MCF 10A (cell line): ENCODE measurements around the gene AGBL1. TPM values are rescaled to one million over a fixed set of nuclear protein-coding genes. Genes with fewer than 3 reads are reported as not detected.

ENCODE experiments used
- BruUV-seq: library from RNA; stranded (reverse); fragments of 400-500 nt; replicated peaks from 2 replicates; lab custom pipeline; 2021; lab: Mats Ljungman, UMichigan
- CTCF ChIA-PET: fragments of 300-600 bp; sonication (Branson Sonifier 250); formaldehyde crosslinking; extraction: SDS; loops from one replicate; lab custom pipeline; 2021; ENCODE audit warnings: antibody characterized with exemption, inconsistent platforms; lab: Yijun Ruan, JAX
- POLR2A ChIA-PET: fragments of 300-600, 350-650 bp; sonication (Branson Sonifier 250); formaldehyde crosslinking; extraction: SDS; loops from one replicate; lab custom pipeline; 2020; ENCODE audit warnings: antibody characterized with exemption, inconsistent platforms; lab: Yijun Ruan, JAX
- DNase-seq: peaks from one replicate; pipeline ENCODE4 v3.0.0-alpha.2; 2018; ENCODE audit not compliant: unreplicated experiment
- H3K27ac Mint-ChIP-seq: one replicate; pipeline ENCODE4 v1.8.0; 2022; ENCODE audit warnings: mild to moderate bottlenecking, low read depth, mixed read lengths; ENCODE audit not compliant: unreplicated experiment
- H3K27me3 Mint-ChIP-seq: one replicate; pipeline ENCODE4 v1.8.0; 2022; ENCODE audit warnings: mixed read lengths; ENCODE audit not compliant: insufficient read depth, unreplicated experiment
- H3K36me3 Mint-ChIP-seq: one replicate; pipeline ENCODE4 v1.8.0; 2022; ENCODE audit warnings: mild to moderate bottlenecking, moderate library complexity, mixed read lengths; ENCODE audit not compliant: insufficient read depth, unreplicated experiment
- H3K4me1 Mint-ChIP-seq: one replicate; pipeline ENCODE4 v1.8.0; 2022; ENCODE audit warnings: mixed read lengths; ENCODE audit not compliant: insufficient read depth, unreplicated experiment
- H3K4me3 Mint-ChIP-seq: one replicate; pipeline ENCODE4 v1.8.0; 2022; ENCODE audit warnings: mild to moderate bottlenecking, moderate library complexity, mixed read lengths; ENCODE audit not compliant: unreplicated experiment
- H3K9me3 Mint-ChIP-seq: one replicate; pipeline ENCODE4 v1.8.0; 2022; ENCODE audit warnings: mixed read lengths; ENCODE audit not compliant: unreplicated experiment
- intact Hi-C: fragments of 100-400 bp; cut with micrococcal nuclease; formaldehyde crosslinking; loops from 2 replicates; pipeline ENCODE4 v1.14.1; 2022
- total RNA-seq: library from RNA; stranded (reverse); gene quantifications from 2 replicates; pipeline ENCODE4 v1.2.3, GENCODE V29; 2022
- TF ChIP-seq, protein P1 (sequence below): fragments of 200-600 bp; IDR thresholded peaks from one replicate; pipeline ENCODE4 v1.8.0; 2022; ENCODE audit warnings: antibody characterized with exemption, mild to moderate bottlenecking; ENCODE audit not compliant: unreplicated experiment

The AGBL1 gene
- total RNA-seq, 1 experiment from 2014 or later: not detected

DNA sequence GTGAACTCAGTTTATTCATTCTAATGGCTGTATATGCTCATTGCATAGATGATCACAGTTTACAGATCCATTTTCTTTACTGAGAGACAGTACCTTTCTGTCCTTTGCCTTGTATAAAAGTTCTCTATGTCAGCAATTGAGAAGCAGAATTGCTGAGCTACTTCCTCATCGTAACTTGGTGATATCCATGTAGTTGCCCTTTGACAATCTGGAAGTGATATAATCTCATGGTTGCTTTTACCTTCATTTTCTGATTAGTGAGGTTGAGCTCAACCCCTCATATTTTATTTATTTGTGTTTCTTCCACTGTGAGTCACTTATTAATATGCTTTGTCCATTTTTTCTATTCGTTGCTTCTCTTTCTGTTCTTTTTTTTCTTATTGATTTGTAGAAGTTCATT, 696.5 kb downstream of the AGBL1 start:
- ChIA-PET POLR2A (no interaction called here), CTCF (interaction anchor here (0.6 kb wide), 1 partner anchor 43 kb away, joined by 3 read pairs; no protein-coding TSS in a partner anchor)
- Mint-ChIP-seq H3K27me3 (no peaks in the 10 kb centered on the region), H3K9me3 (no peaks in the 10 kb centered on the region), H3K36me3 (no peaks in the 10 kb centered on the region), H3K4me1 (no peaks in the 10 kb centered on the region), H3K27ac (no peak overlapping the region), H3K4me3 (no peak overlapping the region)
- no peak for DNase-seq
- BruUV-seq: no TSS peak
- TF ChIP-seq, protein P1, sequence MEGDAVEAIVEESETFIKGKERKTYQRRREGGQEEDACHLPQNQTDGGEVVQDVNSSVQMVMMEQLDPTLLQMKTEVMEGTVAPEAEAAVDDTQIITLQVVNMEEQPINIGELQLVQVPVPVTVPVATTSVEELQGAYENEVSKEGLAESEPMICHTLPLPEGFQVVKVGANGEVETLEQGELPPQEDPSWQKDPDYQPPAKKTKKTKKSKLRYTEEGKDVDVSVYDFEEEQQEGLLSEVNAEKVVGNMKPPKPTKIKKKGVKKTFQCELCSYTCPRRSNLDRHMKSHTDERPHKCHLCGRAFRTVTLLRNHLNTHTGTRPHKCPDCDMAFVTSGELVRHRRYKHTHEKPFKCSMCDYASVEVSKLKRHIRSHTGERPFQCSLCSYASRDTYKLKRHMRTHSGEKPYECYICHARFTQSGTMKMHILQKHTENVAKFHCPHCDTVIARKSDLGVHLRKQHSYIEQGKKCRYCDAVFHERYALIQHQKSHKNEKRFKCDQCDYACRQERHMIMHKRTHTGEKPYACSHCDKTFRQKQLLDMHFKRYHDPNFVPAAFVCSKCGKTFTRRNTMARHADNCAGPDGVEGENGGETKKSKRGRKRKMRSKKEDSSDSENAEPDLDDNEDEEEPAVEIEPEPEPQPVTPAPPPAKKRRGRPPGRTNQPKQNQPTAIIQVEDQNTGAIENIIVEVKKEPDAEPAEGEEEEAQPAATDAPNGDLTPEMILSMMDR: no peak
- intact Hi-C loops: no loop called here

DNA sequence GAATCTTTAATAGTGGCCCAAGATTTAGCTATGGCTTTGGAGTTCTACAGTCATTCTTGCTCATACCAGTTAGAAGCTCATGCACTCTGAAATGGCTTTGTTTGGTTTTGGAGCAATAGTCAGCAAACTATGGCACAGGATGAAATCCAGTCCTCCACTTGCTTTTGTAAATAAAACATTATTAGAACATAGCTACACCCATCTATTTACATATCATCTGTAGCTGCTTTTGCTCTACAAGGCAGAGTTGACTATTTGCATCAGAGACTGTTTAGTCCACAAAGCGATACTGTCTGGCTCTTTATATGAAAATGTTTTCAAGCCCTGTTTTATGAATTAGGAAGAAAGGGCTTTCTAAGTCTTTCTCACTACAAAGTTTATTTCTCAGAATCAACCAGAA, 716.9 kb downstream of the AGBL1 start:
- DNase-seq: no peak
- intact Hi-C loops: no loop called here
- no peak overlapping the region for H3K27ac Mint-ChIP-seq
- BruUV-seq: no TSS peak
- peaks cover 32% of the 10 kb centered on the region for H3K27me3 Mint-ChIP-seq
- POLR2A ChIA-PET: no interaction called here
- H3K4me3 Mint-ChIP-seq: no peak overlapping the region
- no peaks in the 10 kb centered on the region for H3K36me3 Mint-ChIP-seq
- H3K4me1 Mint-ChIP-seq: no peaks in the 10 kb centered on the region
- TF ChIP-seq, protein P1: no peak
- CTCF ChIA-PET: no interaction called here
- H3K9me3 Mint-ChIP-seq: no peaks in the 10 kb centered on the region

DNA sequence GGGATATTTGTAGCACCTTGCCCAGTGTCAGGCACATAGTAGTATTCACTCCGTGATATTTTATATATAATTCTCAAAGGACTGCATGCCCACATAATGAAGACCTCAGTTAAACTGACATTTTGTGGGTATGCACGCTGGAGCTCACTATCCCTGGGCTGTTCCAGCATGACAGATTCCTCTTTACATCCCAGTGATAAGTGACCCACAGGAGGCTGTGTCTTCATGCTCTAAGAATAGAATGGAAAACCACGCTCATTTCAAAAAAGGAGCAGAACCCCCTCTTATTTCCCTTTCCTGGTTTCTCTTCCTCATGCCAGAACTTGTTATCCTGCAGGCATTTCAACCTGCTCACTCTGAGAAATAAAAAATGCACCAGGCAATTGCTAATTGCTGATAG, 717.5 kb downstream of the AGBL1 start:
- DNase-seq: no peak
- no peak overlapping the region for H3K27ac Mint-ChIP-seq
- no TSS peak for BruUV-seq
- no peak overlapping the region for H3K4me3 Mint-ChIP-seq
- H3K36me3 Mint-ChIP-seq: no peaks in the 10 kb centered on the region
- POLR2A ChIA-PET: no interaction called here
- intact Hi-C loops: no loop called here
- peaks cover 38% of the 10 kb centered on the region for H3K27me3 Mint-ChIP-seq
- H3K9me3 Mint-ChIP-seq: no peaks in the 10 kb centered on the region
- CTCF ChIA-PET: no interaction called here
- H3K4me1 Mint-ChIP-seq: no peaks in the 10 kb centered on the region
- TF ChIP-seq, protein P1: no peak

DNA sequence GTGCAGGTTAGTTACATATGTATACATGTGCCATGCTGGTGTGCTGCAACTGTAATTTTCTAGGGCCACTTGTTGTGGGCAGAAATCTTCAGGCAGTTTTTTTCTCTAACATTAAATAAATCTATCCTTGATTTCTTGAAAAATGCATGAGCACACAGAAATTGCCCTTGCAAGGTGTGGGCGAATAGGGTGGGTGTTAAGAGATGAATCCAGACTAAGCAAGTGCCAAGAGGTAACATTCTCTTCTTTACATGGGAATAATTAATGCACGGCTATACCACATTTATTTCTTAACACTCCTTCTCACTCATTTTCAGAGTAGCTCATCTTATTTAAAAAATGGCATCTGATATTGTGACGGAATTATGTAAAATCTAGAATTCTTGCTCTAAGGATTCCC, 719.6 kb downstream of the AGBL1 start:
- no peaks in the 10 kb centered on the region for H3K36me3 Mint-ChIP-seq
- ChIA-PET CTCF (no interaction called here), POLR2A (no interaction called here)
- H3K4me1 Mint-ChIP-seq: no peaks in the 10 kb centered on the region
- TF ChIP-seq, protein P1: no peak
- H3K9me3 Mint-ChIP-seq: no peaks in the 10 kb centered on the region
- no peak overlapping the region for H3K27ac Mint-ChIP-seq
- intact Hi-C loops: no loop called here
- no peak overlapping the region for H3K4me3 Mint-ChIP-seq
- DNase-seq: no peak
- peaks cover 56% of the 10 kb centered on the region for H3K27me3 Mint-ChIP-seq
- no TSS peak for BruUV-seq
